HepG2 (cell line): ENCODE measurements around the gene PCSK6. TPM values are rescaled to one million over a fixed set of nuclear protein-coding genes. Genes with fewer than 3 reads are reported as not detected.
A peak's percentile ranks its signal among the peaks of the same experiment; 100 is the strongest.

ENCODE experiments used
- FOXP4 ChIP-seq: sonication (generic); formaldehyde crosslinking; IDR thresholded peaks from 2 replicates; pipeline ENCODE4 v1.4.0; 2020; ENCODE audit warnings: missing genetic modification reagents
- MBD4 ChIP-seq: IDR thresholded peaks from 2 replicates; pipeline ENCODE4 v1.6.1; 2012; ENCODE audit warnings: low read length, inconsistent platforms, borderline replicate concordance
- MEIS2 ChIP-seq: sonication (generic); formaldehyde crosslinking; IDR thresholded peaks from 2 replicates; pipeline ENCODE4 v1.9.0; 2021; ENCODE audit warnings: mild to moderate bottlenecking, missing genetic modification reagents
- NKX3-1 ChIP-seq: sonication (generic); formaldehyde crosslinking; IDR thresholded peaks from 2 replicates; pipeline ENCODE4 v1.5.0; 2020; ENCODE audit warnings: missing genetic modification reagents
- PAX8 ChIP-seq: sonication (generic); formaldehyde crosslinking; IDR thresholded peaks from 2 replicates; pipeline ENCODE4 v1.8.0; 2022; ENCODE audit warnings: mild to moderate bottlenecking, missing genetic modification reagents, borderline replicate concordance
- POLR2AphosphoS5 ChIP-seq: IDR thresholded peaks from 2 replicates; pipeline ENCODE4 v1.6.1; 2012; ENCODE audit warnings: low read depth, low read length
- THAP7 ChIP-seq: sonication (generic); formaldehyde crosslinking; IDR thresholded peaks from 2 replicates; pipeline ENCODE4 v1.8.1; 2023; ENCODE audit warnings: mild to moderate bottlenecking, missing genetic modification reagents
- ZBTB21 ChIP-seq: sonication (generic); formaldehyde crosslinking; IDR thresholded peaks from 2 replicates; pipeline ENCODE4 v1.4.0; 2020; ENCODE audit warnings: missing genetic modification reagents
- ZFP62 ChIP-seq: sonication (generic); formaldehyde crosslinking; IDR thresholded peaks from 2 replicates; pipeline ENCODE4 v1.4.0; 2020; ENCODE audit warnings: missing genetic modification reagents
- ZNF335 ChIP-seq: sonication (generic); formaldehyde crosslinking; IDR thresholded peaks from 2 replicates; pipeline ENCODE4 v1.4.0; 2020; ENCODE audit warnings: missing genetic modification reagents
- ZSCAN29 ChIP-seq: sonication (generic); formaldehyde crosslinking; conservative IDR thresholded peaks from 2 replicates; pipeline ENCODE4 v1.4.0; 2020; ENCODE audit warnings: mild to moderate bottlenecking, missing genetic modification reagents
- polyA plus RNA-seq, 8 experiments: library from polyadenylated mRNA; depleted of rRNA in 3 of 8; stranded (reverse) in 7 of 8; unstranded in 1 of 8; fragments of >200 nt; fragmentation: Illumina TruSeq in 4 of 8; extraction: Trizol in 4 of 8; gene quantifications; 2 replicates each; pipeline versions ENCODE4 v1.2.1 to v1.2.3, GENCODE V29; 2011 to 2016; ENCODE audit warnings: low read depth in 4 of 8, missing spikeins in 1 of 8, mixed read lengths in 1 of 8; ENCODE audit not compliant: insufficient read depth in 1 of 8
- total RNA-seq, 5 experiments: library from RNA; depleted of rRNA; stranded (reverse); fragments of >200 nt; fragmentation: Illumina TruSeq; extraction: Trizol; gene quantifications; 2 replicates each; pipeline ENCODE4 v1.2.3, GENCODE V29; 2016; ENCODE audit warnings: low read depth in 1 of 5
- TF ChIP-seq, protein P1 (sequence below): sonication (generic); formaldehyde crosslinking; IDR thresholded peaks from 2 replicates; pipeline ENCODE4 v1.4.0; 2020; ENCODE audit warnings: mild to moderate bottlenecking, missing genetic modification reagents
- TF ChIP-seq, protein P2 (sequence below): sonication (generic); formaldehyde crosslinking; IDR thresholded peaks from 2 replicates; pipeline ENCODE4 v1.4.0; 2020; ENCODE audit warnings: missing genetic modification reagents
- TF ChIP-seq, protein P3 (sequence below): sonication (generic); formaldehyde crosslinking; IDR thresholded peaks from 2 replicates; pipeline ENCODE4 v1.9.0; 2021; ENCODE audit warnings: missing genetic modification reagents, borderline replicate concordance
- TF ChIP-seq, protein P4 (sequence below): sonication (generic); formaldehyde crosslinking; IDR thresholded peaks from 2 replicates; pipeline ENCODE4 v1.5.1; 2020; ENCODE audit warnings: mild to moderate bottlenecking, missing genetic modification reagents, borderline replicate concordance

The PCSK6 gene
- total and polyA plus RNA-seq, 2 of the 13 experiments (the other 11 are each of a cell fraction or from before 2014, with no cell fraction given) = 56.5 to 155 TPM

DNA sequence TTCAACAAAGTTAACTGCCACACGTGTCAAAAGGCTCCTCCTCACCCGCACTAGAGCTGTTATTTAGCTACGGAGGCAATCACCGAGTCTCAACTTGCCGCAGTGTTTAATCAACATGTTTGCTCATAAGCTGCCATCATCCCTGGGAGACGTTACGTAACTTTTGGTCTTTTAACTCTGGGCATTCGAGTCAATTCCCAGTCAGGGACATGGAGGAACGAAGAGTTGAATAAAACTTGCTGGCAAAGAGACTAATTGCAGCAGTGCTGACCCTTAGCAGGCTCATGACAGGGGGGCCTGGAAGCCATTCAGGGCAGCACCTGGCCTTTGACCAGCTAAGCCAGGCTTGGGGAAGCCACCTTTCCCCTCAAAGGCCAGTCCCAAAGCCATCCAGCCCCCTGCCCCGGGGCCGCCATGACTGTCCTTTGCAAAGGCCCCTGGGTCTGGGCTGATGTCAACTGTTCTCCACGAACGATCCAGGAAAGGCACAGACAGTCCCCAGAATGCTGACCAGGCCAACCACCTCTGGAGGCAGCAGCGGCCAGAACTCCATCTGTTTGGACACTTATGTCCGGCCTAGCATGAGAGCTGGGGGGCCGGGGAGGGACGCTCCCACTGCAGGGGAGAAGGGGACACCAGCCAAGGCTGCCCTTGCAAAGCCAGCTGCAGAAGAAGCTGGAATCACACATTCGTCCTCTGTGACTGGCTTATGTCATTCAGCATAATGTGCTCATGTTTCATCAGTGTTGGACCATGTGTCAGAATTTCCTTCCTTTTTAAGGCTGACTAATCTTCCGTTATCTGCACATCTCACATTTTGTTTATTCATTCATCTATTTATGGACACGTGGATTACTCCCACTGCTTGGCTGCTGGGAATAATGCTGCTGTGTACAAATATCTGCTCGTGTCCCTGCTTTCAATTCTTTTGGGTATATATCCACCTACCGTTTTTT, 43.7 kb downstream of the PCSK6 start (continued):
- TF ChIP-seq, protein P1, sequence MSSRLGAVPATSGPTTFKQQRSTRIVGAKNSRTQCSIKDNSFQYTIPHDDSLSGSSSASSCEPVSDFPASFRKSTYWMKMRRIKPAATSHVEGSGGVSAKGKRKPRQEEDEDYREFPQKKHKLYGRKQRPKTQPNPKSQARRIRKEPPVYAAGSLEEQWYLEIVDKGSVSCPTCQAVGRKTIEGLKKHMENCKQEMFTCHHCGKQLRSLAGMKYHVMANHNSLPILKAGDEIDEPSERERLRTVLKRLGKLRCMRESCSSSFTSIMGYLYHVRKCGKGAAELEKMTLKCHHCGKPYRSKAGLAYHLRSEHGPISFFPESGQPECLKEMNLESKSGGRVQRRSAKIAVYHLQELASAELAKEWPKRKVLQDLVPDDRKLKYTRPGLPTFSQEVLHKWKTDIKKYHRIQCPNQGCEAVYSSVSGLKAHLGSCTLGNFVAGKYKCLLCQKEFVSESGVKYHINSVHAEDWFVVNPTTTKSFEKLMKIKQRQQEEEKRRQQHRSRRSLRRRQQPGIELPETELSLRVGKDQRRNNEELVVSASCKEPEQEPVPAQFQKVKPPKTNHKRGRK (CRISPR knock-in tag) = no peak
- TF ChIP-seq, protein P2, sequence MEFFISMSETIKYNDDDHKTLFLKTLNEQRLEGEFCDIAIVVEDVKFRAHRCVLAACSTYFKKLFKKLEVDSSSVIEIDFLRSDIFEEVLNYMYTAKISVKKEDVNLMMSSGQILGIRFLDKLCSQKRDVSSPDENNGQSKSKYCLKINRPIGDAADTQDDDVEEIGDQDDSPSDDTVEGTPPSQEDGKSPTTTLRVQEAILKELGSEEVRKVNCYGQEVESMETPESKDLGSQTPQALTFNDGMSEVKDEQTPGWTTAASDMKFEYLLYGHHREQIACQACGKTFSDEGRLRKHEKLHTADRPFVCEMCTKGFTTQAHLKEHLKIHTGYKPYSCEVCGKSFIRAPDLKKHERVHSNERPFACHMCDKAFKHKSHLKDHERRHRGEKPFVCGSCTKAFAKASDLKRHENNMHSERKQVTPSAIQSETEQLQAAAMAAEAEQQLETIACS (CRISPR knock-in tag) = no peak
- TF ChIP-seq POLR2AphosphoS5 = peak; percentile 35; the same call in 1 of the 2 replicates
- TF ChIP-seq, protein P3, sequence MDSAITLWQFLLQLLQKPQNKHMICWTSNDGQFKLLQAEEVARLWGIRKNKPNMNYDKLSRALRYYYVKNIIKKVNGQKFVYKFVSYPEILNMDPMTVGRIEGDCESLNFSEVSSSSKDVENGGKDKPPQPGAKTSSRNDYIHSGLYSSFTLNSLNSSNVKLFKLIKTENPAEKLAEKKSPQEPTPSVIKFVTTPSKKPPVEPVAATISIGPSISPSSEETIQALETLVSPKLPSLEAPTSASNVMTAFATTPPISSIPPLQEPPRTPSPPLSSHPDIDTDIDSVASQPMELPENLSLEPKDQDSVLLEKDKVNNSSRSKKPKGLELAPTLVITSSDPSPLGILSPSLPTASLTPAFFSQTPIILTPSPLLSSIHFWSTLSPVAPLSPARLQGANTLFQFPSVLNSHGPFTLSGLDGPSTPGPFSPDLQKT = no peak
- peak; percentile 73; the same call in 1 of the 2 replicates for TF ChIP-seq ZBTB21
- no peak for TF ChIP-seq ZFP62 (CRISPR knock-in tag)
- TF ChIP-seq MEIS2 = peak; percentile 59
- TF ChIP-seq, protein P4, sequence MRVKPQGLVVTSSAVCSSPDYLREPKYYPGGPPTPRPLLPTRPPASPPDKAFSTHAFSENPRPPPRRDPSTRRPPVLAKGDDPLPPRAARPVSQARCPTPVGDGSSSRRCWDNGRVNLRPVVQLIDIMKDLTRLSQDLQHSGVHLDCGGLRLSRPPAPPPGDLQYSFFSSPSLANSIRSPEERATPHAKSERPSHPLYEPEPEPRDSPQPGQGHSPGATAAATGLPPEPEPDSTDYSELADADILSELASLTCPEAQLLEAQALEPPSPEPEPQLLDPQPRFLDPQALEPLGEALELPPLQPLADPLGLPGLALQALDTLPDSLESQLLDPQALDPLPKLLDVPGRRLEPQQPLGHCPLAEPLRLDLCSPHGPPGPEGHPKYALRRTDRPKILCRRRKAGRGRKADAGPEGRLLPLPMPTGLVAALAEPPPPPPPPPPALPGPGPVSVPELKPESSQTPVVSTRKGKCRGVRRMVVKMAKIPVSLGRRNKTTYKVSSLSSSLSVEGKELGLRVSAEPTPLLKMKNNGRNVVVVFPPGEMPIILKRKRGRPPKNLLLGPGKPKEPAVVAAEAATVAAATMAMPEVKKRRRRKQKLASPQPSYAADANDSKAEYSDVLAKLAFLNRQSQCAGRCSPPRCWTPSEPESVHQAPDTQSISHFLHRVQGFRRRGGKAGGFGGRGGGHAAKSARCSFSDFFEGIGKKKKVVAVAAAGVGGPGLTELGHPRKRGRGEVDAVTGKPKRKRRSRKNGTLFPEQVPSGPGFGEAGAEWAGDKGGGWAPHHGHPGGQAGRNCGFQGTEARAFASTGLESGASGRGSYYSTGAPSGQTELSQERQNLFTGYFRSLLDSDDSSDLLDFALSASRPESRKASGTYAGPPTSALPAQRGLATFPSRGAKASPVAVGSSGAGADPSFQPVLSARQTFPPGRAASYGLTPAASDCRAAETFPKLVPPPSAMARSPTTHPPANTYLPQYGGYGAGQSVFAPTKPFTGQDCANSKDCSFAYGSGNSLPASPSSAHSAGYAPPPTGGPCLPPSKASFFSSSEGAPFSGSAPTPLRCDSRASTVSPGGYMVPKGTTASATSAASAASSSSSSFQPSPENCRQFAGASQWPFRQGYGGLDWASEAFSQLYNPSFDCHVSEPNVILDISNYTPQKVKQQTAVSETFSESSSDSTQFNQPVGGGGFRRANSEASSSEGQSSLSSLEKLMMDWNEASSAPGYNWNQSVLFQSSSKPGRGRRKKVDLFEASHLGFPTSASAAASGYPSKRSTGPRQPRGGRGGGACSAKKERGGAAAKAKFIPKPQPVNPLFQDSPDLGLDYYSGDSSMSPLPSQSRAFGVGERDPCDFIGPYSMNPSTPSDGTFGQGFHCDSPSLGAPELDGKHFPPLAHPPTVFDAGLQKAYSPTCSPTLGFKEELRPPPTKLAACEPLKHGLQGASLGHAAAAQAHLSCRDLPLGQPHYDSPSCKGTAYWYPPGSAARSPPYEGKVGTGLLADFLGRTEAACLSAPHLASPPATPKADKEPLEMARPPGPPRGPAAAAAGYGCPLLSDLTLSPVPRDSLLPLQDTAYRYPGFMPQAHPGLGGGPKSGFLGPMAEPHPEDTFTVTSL (CRISPR knock-in tag) = peak; percentile 82; the same call in 1 of the 2 replicates
- TF ChIP-seq ZNF335 (CRISPR knock-in tag) = 0 out of 2 replicates have a peak, but pooled peaks have one; percentile 46
- no peak for TF ChIP-seq PAX8 (CRISPR knock-in tag)
- TF ChIP-seq ZSCAN29 = peak; percentile 60; the same call in 1 of the 2 replicates
- TF ChIP-seq NKX3-1 (CRISPR knock-in tag) = no peak
- no peak for TF ChIP-seq MBD4
- peak; percentile 95 for TF ChIP-seq FOXP4 (CRISPR knock-in tag)
- TF ChIP-seq THAP7 = no peak
